GM12891 (cell line): ENCODE data around the gene MME.

Experiments
- POLR2A ChIP-seq: IDR thresholded peaks from 2 replicates; pipeline ENCODE4 v1.6.1; 2011; ENCODE audit warnings: low read depth, low read length, control low read depth
- POLR2AphosphoS5 ChIP-seq: IDR thresholded peaks from 2 replicates; pipeline ENCODE4 v1.6.1; 2011; ENCODE audit warnings: low read depth, low read length, control low read depth
- TAF1 ChIP-seq: IDR thresholded peaks from 2 replicates; pipeline ENCODE4 v1.6.1; 2011; ENCODE audit warnings: low read depth, low read length, control low read depth

DNA sequence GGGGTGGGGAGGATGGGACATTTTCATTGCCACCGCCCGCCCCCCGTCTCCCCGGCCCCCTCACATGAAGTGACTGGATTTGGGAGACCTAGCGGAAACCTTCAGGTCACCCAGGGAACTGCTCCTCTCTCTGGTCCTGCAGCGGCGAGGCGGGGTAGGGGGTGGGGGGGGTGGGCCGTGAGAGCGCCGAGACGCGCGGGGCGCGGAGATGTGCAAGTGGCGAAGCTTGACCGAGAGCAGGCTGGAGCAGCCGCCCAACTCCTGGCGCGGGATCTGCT is 712 bp upstream of the MME start:
- TF ChIP-seq TAF1: no peak
- TF ChIP-seq POLR2AphosphoS5: no peak
- no peak for TF ChIP-seq POLR2A
